MCF 10A (cell line): ENCODE results near the gene C6orf15. TPM values are rescaled to one million over a fixed set of nuclear protein-coding genes. Genes with fewer than 3 reads are reported as not detected.

Source experiments
- BruUV-seq: library from RNA; stranded (reverse); fragments of 400-500 nt; replicated peaks from 2 replicates; lab custom pipeline; 2021; lab: Mats Ljungman, UMichigan
- CTCF ChIA-PET: fragments of 300-600 bp; sonication (Branson Sonifier 250); formaldehyde crosslinking; extraction: SDS; loops from one replicate; lab custom pipeline; 2021; ENCODE audit warnings: antibody characterized with exemption, inconsistent platforms; lab: Yijun Ruan, JAX
- POLR2A ChIA-PET: fragments of 300-600, 350-650 bp; sonication (Branson Sonifier 250); formaldehyde crosslinking; extraction: SDS; loops from one replicate; lab custom pipeline; 2020; ENCODE audit warnings: antibody characterized with exemption, inconsistent platforms; lab: Yijun Ruan, JAX
- DNase-seq: peaks from one replicate; pipeline ENCODE4 v3.0.0-alpha.2; 2018; ENCODE audit not compliant: unreplicated experiment
- H3K27ac Mint-ChIP-seq: one replicate; pipeline ENCODE4 v1.8.0; 2022; ENCODE audit warnings: mild to moderate bottlenecking, low read depth, mixed read lengths; ENCODE audit not compliant: unreplicated experiment
- H3K27me3 Mint-ChIP-seq: one replicate; pipeline ENCODE4 v1.8.0; 2022; ENCODE audit warnings: mixed read lengths; ENCODE audit not compliant: insufficient read depth, unreplicated experiment
- H3K36me3 Mint-ChIP-seq: one replicate; pipeline ENCODE4 v1.8.0; 2022; ENCODE audit warnings: mild to moderate bottlenecking, moderate library complexity, mixed read lengths; ENCODE audit not compliant: insufficient read depth, unreplicated experiment
- H3K4me1 Mint-ChIP-seq: one replicate; pipeline ENCODE4 v1.8.0; 2022; ENCODE audit warnings: mixed read lengths; ENCODE audit not compliant: insufficient read depth, unreplicated experiment
- H3K4me3 Mint-ChIP-seq: one replicate; pipeline ENCODE4 v1.8.0; 2022; ENCODE audit warnings: mild to moderate bottlenecking, moderate library complexity, mixed read lengths; ENCODE audit not compliant: unreplicated experiment
- H3K9me3 Mint-ChIP-seq: one replicate; pipeline ENCODE4 v1.8.0; 2022; ENCODE audit warnings: mixed read lengths; ENCODE audit not compliant: unreplicated experiment
- CTCF ChIP-seq: fragments of 200-600 bp; IDR thresholded peaks from one replicate; pipeline ENCODE4 v1.8.0; 2022; ENCODE audit warnings: antibody characterized with exemption, mild to moderate bottlenecking; ENCODE audit not compliant: unreplicated experiment
- intact Hi-C: fragments of 100-400 bp; cut with micrococcal nuclease; formaldehyde crosslinking; loops from 2 replicates; pipeline ENCODE4 v1.14.1; 2022
- total RNA-seq: library from RNA; stranded (reverse); gene quantifications from 2 replicates; pipeline ENCODE4 v1.2.3, GENCODE V29; 2022

C6orf15 gene
- total RNA-seq, 1 experiment from 2014 or later = not detected

GRCh38 chr6:31115941-31116560 is 3.7 kb upstream of the C6orf15 start:
- intact Hi-C loops = loop anchor here (1.0 to 2.0 kb wide), 3 partner anchors 9 to 46 kb away; no protein-coding TSS in a partner anchor
- peaks cover 21% of the 10 kb centered on the region for H3K4me1 Mint-ChIP-seq
- DNase-seq = no peak
- H3K27me3 Mint-ChIP-seq = no peaks in the 10 kb centered on the region
- H3K9me3 Mint-ChIP-seq = no peaks in the 10 kb centered on the region
- H3K4me3 Mint-ChIP-seq = peak overlapping the region; percentile 79
- H3K36me3 Mint-ChIP-seq = peaks cover 6% of the 10 kb centered on the region
- TF ChIP-seq CTCF = no peak
- POLR2A ChIA-PET = interaction anchor here (0.7 to 4.3 kb wide), 16 partner anchors 9 to 294 kb away, joined by 3 to 60 read pairs (median 4); partner anchors contain the start of genes DDR1, GTF2H4 and VARS2
- peak overlapping the region; percentile 98 for H3K27ac Mint-ChIP-seq
- CTCF ChIA-PET = interaction anchor here (0.6 to 6.8 kb wide), 13 partner anchors 9 to 233 kb away, joined by 3 to 55 read pairs (median 7); partner anchors contain the start of gene VARS2
- BruUV-seq = no TSS peak

GRCh38 chr6:31114970-31115849 is 2.8 kb upstream of the C6orf15 start:
- H3K27me3 Mint-ChIP-seq = no peaks in the 10 kb centered on the region
- peak overlapping the region; percentile 98 for H3K27ac Mint-ChIP-seq
- DNase-seq = peak; percentile 81
- ChIA-PET CTCF (interaction anchor here (0.7 to 6.8 kb wide), 21 partner anchors 10 to 294 kb away, joined by 3 to 55 read pairs (median 6); partner anchors contain the start of gene VARS2), POLR2A (interaction anchor here (0.5 to 4.3 kb wide), 28 partner anchors 10 to 500 kb away, joined by 3 to 60 read pairs (median 4); partner anchors contain the start of genes DDR1, GTF2H4 and VARS2)
- H3K36me3 Mint-ChIP-seq = peaks cover 6% of the 10 kb centered on the region
- no peaks in the 10 kb centered on the region for H3K9me3 Mint-ChIP-seq
- TF ChIP-seq CTCF = peak; percentile 33
- H3K4me3 Mint-ChIP-seq = peak overlapping the region; percentile 79
- intact Hi-C loops = loop anchor here (1.0 to 2.0 kb wide), 3 partner anchors 10 to 45 kb away; no protein-coding TSS in a partner anchor
- H3K4me1 Mint-ChIP-seq = peaks cover 21% of the 10 kb centered on the region
- TSS peak; percentile 72 for BruUV-seq

GRCh38 chr6:31114541-31114878 is 2.1 kb upstream of the C6orf15 start, which contains the start of gene PSORS1C1:
TSS of gene PSORS1C1 (plus strand) at chr6:31114800. CDS start at chr6:31129633, 14,833 bp downstream.
- no peaks in the 10 kb centered on the region for H3K9me3 Mint-ChIP-seq
- TF ChIP-seq CTCF = no peak
- peaks cover 21% of the 10 kb centered on the region for H3K4me1 Mint-ChIP-seq
- no TSS peak for BruUV-seq
- H3K4me3 Mint-ChIP-seq = peak within 1 kb of the TSS; percentile 79
- no peaks in the 10 kb centered on the region for H3K27me3 Mint-ChIP-seq
- H3K27ac Mint-ChIP-seq = peak within 1 kb of the TSS; percentile 98
- POLR2A ChIA-PET = interaction anchor here (0.5 to 4.3 kb wide), 26 partner anchors 9 to 499 kb away, joined by 3 to 60 read pairs (median 4); partner anchors contain the start of genes DDR1, DHX16, GTF2H4 and VARS2
- CTCF ChIA-PET = interaction anchor here (0.8 to 6.8 kb wide), 13 partner anchors 11 to 293 kb away, joined by 3 to 55 read pairs (median 5); partner anchors contain the start of gene VARS2
- intact Hi-C loops = loop anchor here (2.0 kb wide), 1 partner anchor 28 kb away; no protein-coding TSS in a partner anchor
- peaks cover 6% of the 10 kb centered on the region for H3K36me3 Mint-ChIP-seq
- DNase-seq = peak; percentile 96
